Ascending aorta (tissue), 2 donors: ENCODE results near the gene AUTS2. TPM values are rescaled to one million over a fixed set of nuclear protein-coding genes. Genes with fewer than 3 reads are reported as not detected.

Source experiments
- DNase-seq, 2 donors: peaks; one replicate each; pipeline ENCODE4 v3.0.0-alpha.2; 2019; ENCODE audit warnings: low spot score in 2 of 2
- H3K27ac ChIP-seq, 2 donors: fragments of 200-600 bp; sonication (generic); one replicate each; pipeline ENCODE4 v1.5.1; 2016 to 2017; ENCODE audit warnings: mild to moderate bottlenecking in 1 of 2
- H3K27me3 ChIP-seq: fragments of 200-600 bp; sonication (generic); one replicate; pipeline ENCODE4 v1.5.1; 2017
- H3K36me3 ChIP-seq, 2 donors: fragments of 200-600 bp; sonication (generic); one replicate each; pipeline ENCODE4 v1.5.1; 2016
- H3K4me1 ChIP-seq, 2 donors: fragments of 200-600 bp; sonication (generic); one replicate each; pipeline ENCODE4 v1.5.1; 2016 to 2017; ENCODE audit warnings: mild to moderate bottlenecking in 1 of 2
- H3K4me3 ChIP-seq, 2 donors: fragments of 200-600 bp; sonication (generic); one replicate each; pipeline ENCODE4 v1.5.1; 2016 to 2017; ENCODE audit warnings: mild to moderate bottlenecking in 1 of 2
- H3K9me3 ChIP-seq, 2 donors: fragments of 200-600 bp; sonication (generic); one replicate each; pipeline ENCODE4 v1.5.1; 2016
- CTCF ChIP-seq, 3 experiments: fragments of 200-600 bp in 2 of 3; fragments of 450-650 bp in 1 of 3; sonication (generic) in 2 of 3; IDR thresholded peaks; one replicate each; pipeline ENCODE4 v1.5.1; 2016 to 2019; ENCODE audit warnings: antibody characterized with exemption in 3 of 3, mild to moderate bottlenecking in 1 of 3, moderate library complexity in 1 of 3
- intact Hi-C: fragments of 100-400 bp; cut with DNase I; formaldehyde crosslinking; loops from one replicate; pipeline ENCODE4 v1.15.1; 2023
- total RNA-seq: library from RNA; depleted of rRNA; stranded (reverse); fragments of >200 nt; gene quantifications from one replicate; pipeline ENCODE4 v1.1.0, GENCODE V29; 2016

The AUTS2 gene
- total RNA-seq, 1 donor from 2014 or later, result 90.4 TPM

GRCh38 chr7:69690329-69690728 lies 92.1 kb downstream of the AUTS2 start:
- no peak for TF ChIP-seq CTCF (IDR thresholded peaks at IDR 0.05)
- Histone ChIP-seq H3K27me3 (no peaks in the 10 kb centered on the region), H3K36me3 (no peaks in the 10 kb centered on the region), H3K27ac (no peak overlapping the region), H3K4me1 (no peaks in the 10 kb centered on the region), H3K9me3 (no peaks in the 10 kb centered on the region), H3K4me3 (no peak overlapping the region)
- intact Hi-C loops, result no loop called here
- no peak for DNase-seq

- Histone ChIP-seq H3K27ac (no peak overlapping the region), H3K27me3 (no peaks in the 10 kb centered on the region), H3K9me3 (no peaks in the 10 kb centered on the region), H3K4me3 (no peak overlapping the region), H3K4me1 (no peaks in the 10 kb centered on the region), H3K36me3 (no peaks in the 10 kb centered on the region)
- intact Hi-C loops, result no loop called here
- no peak for TF ChIP-seq CTCF (IDR thresholded peaks at IDR 0.05)
- no peak for DNase-seq
Measured at GRCh38 chr7:69691327-69691726, 93.1 kb downstream of the AUTS2 start.

GRCh38 chr7:69691734-69692133 lies 93.5 kb downstream of the AUTS2 start:
- DNase-seq, result no peak
- intact Hi-C loops, result no loop called here
- no peak for TF ChIP-seq CTCF (IDR thresholded peaks at IDR 0.05)
- Histone ChIP-seq H3K27ac (no peak overlapping the region), H3K9me3 (no peaks in the 10 kb centered on the region), H3K36me3 (no peaks in the 10 kb centered on the region), H3K4me3 (no peak overlapping the region), H3K4me1 (no peaks in the 10 kb centered on the region), H3K27me3 (no peaks in the 10 kb centered on the region)

- TF ChIP-seq CTCF (IDR thresholded peaks at IDR 0.05), result no peak
- Histone ChIP-seq H3K27me3 (no peaks in the 10 kb centered on the region), H3K36me3 (no peaks in the 10 kb centered on the region), H3K4me3 (no peak overlapping the region), H3K9me3 (no peaks in the 10 kb centered on the region), H3K4me1 (no peaks in the 10 kb centered on the region), H3K27ac (no peak overlapping the region)
- no peak for DNase-seq
- intact Hi-C loops, result no loop called here
Measured at GRCh38 chr7:69692611-69693010, 94.3 kb downstream of the AUTS2 start.

- no peaks in the 10 kb centered on the region for H3K4me1 ChIP-seq
- H3K36me3 ChIP-seq, result no peaks in the 10 kb centered on the region
- intact Hi-C loops, result no loop called here
- DNase-seq, result no peak
- no peak for TF ChIP-seq CTCF (IDR thresholded peaks at IDR 0.05)
- H3K4me3 ChIP-seq, result no peak overlapping the region
- no peaks in the 10 kb centered on the region for H3K27me3 ChIP-seq
- no peak overlapping the region for H3K27ac ChIP-seq
- no peaks in the 10 kb centered on the region for H3K9me3 ChIP-seq
Measured at GRCh38 chr7:69693042-69693441, 94.8 kb downstream of the AUTS2 start.

- no peaks in the 10 kb centered on the region for H3K27me3 ChIP-seq
- no peak overlapping the region for H3K4me3 ChIP-seq
- TF ChIP-seq CTCF (IDR thresholded peaks at IDR 0.05), result no peak
- no peak overlapping the region for H3K27ac ChIP-seq
- H3K9me3 ChIP-seq, result no peaks in the 10 kb centered on the region
- no peak for DNase-seq
- H3K4me1 ChIP-seq, result no peaks in the 10 kb centered on the region
- intact Hi-C loops, result no loop called here
- H3K36me3 ChIP-seq, result no peaks in the 10 kb centered on the region
Measured at GRCh38 chr7:69696054-69696591, 97.8 kb downstream of the AUTS2 start.
